ENCODE data around the gene HMHB1. TPM values are rescaled to one million over a fixed set of nuclear protein-coding genes. Genes with fewer than 3 reads are reported as not detected.

HMHB1 gene
- total RNA-seq, 1 experiment from 2014 or later, result not detected

- no peak for DNase-seq
- H3K4me3 ChIP-seq (ENCODE audit: insufficient read depth, low read depth, low read length), result no peak overlapping the region
Measured at GRCh38 chr5:143826951-143827444, 15.0 kb downstream of the HMHB1 start.

GRCh38 chr5:143828710-143829109 lies 16.7 kb downstream of the HMHB1 start:
- no peak for DNase-seq
- Histone ChIP-seq H3K36me3 (replicated peaks; ENCODE audit: control insufficient read depth, insufficient read depth, low read length) (no peaks in the 10 kb centered on the region), H3K4me3 (ENCODE audit: insufficient read depth, low read depth, low read length) (no peak overlapping the region), H3K27me3 (ENCODE audit: control insufficient read depth, insufficient read depth, low read length) (no peaks in the 10 kb centered on the region)

More at GRCh38 chr5:143826951-143827444, 15.0 kb downstream of the HMHB1 start:
- H3K27me3 ChIP-seq (ENCODE audit: control insufficient read depth, insufficient read depth, low read length), result no peaks in the 10 kb centered on the region
- H3K36me3 ChIP-seq (replicated peaks; ENCODE audit: control insufficient read depth, insufficient read depth, low read length), result no peaks in the 10 kb centered on the region

- no peak for DNase-seq
- no peaks in the 10 kb centered on the region for H3K27me3 ChIP-seq (ENCODE audit: control insufficient read depth, insufficient read depth, low read length)
Measured at GRCh38 chr5:143833177-143833576, 21.2 kb downstream of the HMHB1 start.

GRCh38 chr5:143835251-143835650 lies 23.3 kb downstream of the HMHB1 start:
- no peak overlapping the region for H3K4me3 ChIP-seq (ENCODE audit: insufficient read depth, low read depth, low read length)
- H3K27me3 ChIP-seq (ENCODE audit: control insufficient read depth, insufficient read depth, low read length), result no peaks in the 10 kb centered on the region
- DNase-seq, result no peak
- H3K36me3 ChIP-seq (replicated peaks; ENCODE audit: control insufficient read depth, insufficient read depth, low read length), result no peaks in the 10 kb centered on the region

More at GRCh38 chr5:143833177-143833576, 21.2 kb downstream of the HMHB1 start:
- Histone ChIP-seq H3K36me3 (replicated peaks; ENCODE audit: control insufficient read depth, insufficient read depth, low read length) (no peaks in the 10 kb centered on the region), H3K4me3 (ENCODE audit: insufficient read depth, low read depth, low read length) (no peak overlapping the region)

- H3K27me3 ChIP-seq (ENCODE audit: control insufficient read depth, insufficient read depth, low read length), result no peaks in the 10 kb centered on the region
- DNase-seq, result no peak
- no peak overlapping the region for H3K4me3 ChIP-seq (ENCODE audit: insufficient read depth, low read depth, low read length)
- no peaks in the 10 kb centered on the region for H3K36me3 ChIP-seq (replicated peaks; ENCODE audit: control insufficient read depth, insufficient read depth, low read length)
Measured at GRCh38 chr5:143836161-143836725, 24.3 kb downstream of the HMHB1 start.

- H3K36me3 ChIP-seq (replicated peaks; ENCODE audit: control insufficient read depth, insufficient read depth, low read length), result no peaks in the 10 kb centered on the region
- no peak overlapping the region for H3K4me3 ChIP-seq (ENCODE audit: insufficient read depth, low read depth, low read length)
- H3K27me3 ChIP-seq (ENCODE audit: control insufficient read depth, insufficient read depth, low read length), result no peaks in the 10 kb centered on the region
- no peak for DNase-seq
Measured at GRCh38 chr5:143837306-143837848, 25.4 kb downstream of the HMHB1 start.

GRCh38 chr5:143841446-143841845 lies 29.5 kb downstream of the HMHB1 start:
- Histone ChIP-seq H3K4me3 (ENCODE audit: insufficient read depth, low read depth, low read length) (no peak overlapping the region), H3K27me3 (ENCODE audit: control insufficient read depth, insufficient read depth, low read length) (no peaks in the 10 kb centered on the region), H3K36me3 (replicated peaks; ENCODE audit: control insufficient read depth, insufficient read depth, low read length) (no peaks in the 10 kb centered on the region)
- DNase-seq, result no peak

- no peaks in the 10 kb centered on the region for H3K27me3 ChIP-seq (ENCODE audit: control insufficient read depth, insufficient read depth, low read length)
- H3K4me3 ChIP-seq (ENCODE audit: insufficient read depth, low read depth, low read length), result no peak overlapping the region
- no peak for DNase-seq
- H3K36me3 ChIP-seq (replicated peaks; ENCODE audit: control insufficient read depth, insufficient read depth, low read length), result no peaks in the 10 kb centered on the region
Measured at GRCh38 chr5:143842920-143843319, 31.0 kb downstream of the HMHB1 start.

- DNase-seq, result no peak
- Histone ChIP-seq H3K27me3 (ENCODE audit: control insufficient read depth, insufficient read depth, low read length) (no peaks in the 10 kb centered on the region), H3K4me3 (ENCODE audit: insufficient read depth, low read depth, low read length) (no peak overlapping the region), H3K36me3 (replicated peaks; ENCODE audit: control insufficient read depth, insufficient read depth, low read length) (no peaks in the 10 kb centered on the region)
Measured at GRCh38 chr5:143843461-143843860, 31.5 kb downstream of the HMHB1 start.

GRCh38 chr5:143850050-143850683 lies 38.2 kb downstream of the HMHB1 start:
- Histone ChIP-seq H3K4me3 (ENCODE audit: insufficient read depth, low read depth, low read length) (no peak overlapping the region), H3K27me3 (ENCODE audit: control insufficient read depth, insufficient read depth, low read length) (no peaks in the 10 kb centered on the region), H3K36me3 (replicated peaks; ENCODE audit: control insufficient read depth, insufficient read depth, low read length) (no peaks in the 10 kb centered on the region)
- no peak for DNase-seq

GRCh38 chr5:143851383-143851782 lies 39.4 kb downstream of the HMHB1 start:
- Histone ChIP-seq H3K36me3 (replicated peaks; ENCODE audit: control insufficient read depth, insufficient read depth, low read length) (no peaks in the 10 kb centered on the region), H3K27me3 (ENCODE audit: control insufficient read depth, insufficient read depth, low read length) (no peaks in the 10 kb centered on the region), H3K4me3 (ENCODE audit: insufficient read depth, low read depth, low read length) (no peak overlapping the region)
- DNase-seq, result no peak

GRCh38 chr5:143860211-143860610 lies 48.2 kb downstream of the HMHB1 start:
- Histone ChIP-seq H3K4me3 (ENCODE audit: insufficient read depth, low read depth, low read length) (no peak overlapping the region), H3K27me3 (ENCODE audit: control insufficient read depth, insufficient read depth, low read length) (no peaks in the 10 kb centered on the region), H3K36me3 (replicated peaks; ENCODE audit: control insufficient read depth, insufficient read depth, low read length) (no peaks in the 10 kb centered on the region)
- DNase-seq, result no peak

- no peaks in the 10 kb centered on the region for H3K36me3 ChIP-seq (replicated peaks; ENCODE audit: control insufficient read depth, insufficient read depth, low read length)
- H3K4me3 ChIP-seq (ENCODE audit: insufficient read depth, low read depth, low read length), result no peak overlapping the region
- no peak for DNase-seq
- H3K27me3 ChIP-seq (ENCODE audit: control insufficient read depth, insufficient read depth, low read length), result no peaks in the 10 kb centered on the region
Measured at GRCh38 chr5:143862271-143862670, 50.3 kb downstream of the HMHB1 start.

- Histone ChIP-seq H3K36me3 (replicated peaks; ENCODE audit: control insufficient read depth, insufficient read depth, low read length) (no peaks in the 10 kb centered on the region), H3K27me3 (ENCODE audit: control insufficient read depth, insufficient read depth, low read length) (no peaks in the 10 kb centered on the region), H3K4me3 (ENCODE audit: insufficient read depth, low read depth, low read length) (no peak overlapping the region)
- no peak for DNase-seq
Measured at GRCh38 chr5:143865426-143866025, 53.6 kb downstream of the HMHB1 start.
